Thyroid gland (tissue), 4 donors: ENCODE data around the gene RAET1E. TPM values are rescaled to one million over a fixed set of nuclear protein-coding genes. Genes with fewer than 3 reads are reported as not detected.
"Not testable (repeated sequence)": the region's sequence is repeated elsewhere in the genome, so short reads cannot be mapped to it uniquely, and the experiment has no call there.

Experiments used
- DNase-seq, 2 donors: peaks; one replicate each; pipeline ENCODE4 v3.0.0-alpha.2; 2019
- H3K27ac ChIP-seq, 3 donors: fragments of 200-600 bp; sonication (generic); 1 replicate in 2 of 3; 2 replicates in 1 of 3; pipeline ENCODE4 v1.5.1; 2016 to 2019; ENCODE audit warnings: mild to moderate bottlenecking in 1 of 3, moderate library complexity in 1 of 3
- H3K27me3 ChIP-seq: fragments of 200-600 bp; sonication (generic); one replicate; pipeline ENCODE4 v1.5.1; 2019
- H3K36me3 ChIP-seq, 2 donors: fragments of 200-600 bp; sonication (generic); one replicate each; pipeline ENCODE4 v1.5.1; 2016 to 2019
- H3K4me1 ChIP-seq, 2 donors: fragments of 200-600 bp; sonication (generic); one replicate each; pipeline ENCODE4 v1.5.1; 2017 to 2019
- H3K4me3 ChIP-seq, 3 donors: fragments of 200-600 bp; sonication (generic); replicated peaks in 1 of 3; 1 replicate in 2 of 3; 2 replicates in 1 of 3; pipeline ENCODE4 v1.5.1; 2016; ENCODE audit warnings: mild to moderate bottlenecking in 1 of 3
- H3K9me3 ChIP-seq: fragments of 200-600 bp; sonication (generic); one replicate; pipeline ENCODE4 v1.5.1; 2017
- POLR2A ChIP-seq, 2 donors: fragments of 450-650 bp; IDR thresholded peaks; one replicate each; pipeline ENCODE4 v1.6.1; 2017; ENCODE audit warnings: antibody characterized with exemption in 2 of 2, mild to moderate bottlenecking in 2 of 2, moderate library complexity in 1 of 2
- WGBS, 2 donors: methylation state at CpG; one replicate each; pipeline ENCODE4 v1.1.5; 2017; 5-methylcytosine and 5-hydroxymethylcytosine counted together
- intact Hi-C: fragments of 100-400 bp; cut with DNase I; formaldehyde crosslinking; loops from one replicate; pipeline ENCODE4 v1.15.1; 2023
- total RNA-seq, 4 donors: library from RNA; depleted of rRNA; stranded (reverse); fragments of >200 nt; gene quantifications; one replicate each; pipeline ENCODE4 v1.2.3, GENCODE V29; 2016
- TF ChIP-seq, protein P1 (sequence below), 6 experiments: fragments of 200-600 bp in 3 of 6; fragments of 450-650 bp in 3 of 6; sonication (generic) in 3 of 6; IDR thresholded peaks; one replicate each; pipeline ENCODE4 v1.5.1; 2016 to 2019; ENCODE audit warnings: antibody characterized with exemption in 6 of 6, mild to moderate bottlenecking in 2 of 6, inconsistent platforms in 1 of 6, moderate library complexity in 1 of 6

RAET1E gene
- total RNA-seq, 4 donors from 2014 or later: 1.7 TPM; not detected in 3

DNA sequence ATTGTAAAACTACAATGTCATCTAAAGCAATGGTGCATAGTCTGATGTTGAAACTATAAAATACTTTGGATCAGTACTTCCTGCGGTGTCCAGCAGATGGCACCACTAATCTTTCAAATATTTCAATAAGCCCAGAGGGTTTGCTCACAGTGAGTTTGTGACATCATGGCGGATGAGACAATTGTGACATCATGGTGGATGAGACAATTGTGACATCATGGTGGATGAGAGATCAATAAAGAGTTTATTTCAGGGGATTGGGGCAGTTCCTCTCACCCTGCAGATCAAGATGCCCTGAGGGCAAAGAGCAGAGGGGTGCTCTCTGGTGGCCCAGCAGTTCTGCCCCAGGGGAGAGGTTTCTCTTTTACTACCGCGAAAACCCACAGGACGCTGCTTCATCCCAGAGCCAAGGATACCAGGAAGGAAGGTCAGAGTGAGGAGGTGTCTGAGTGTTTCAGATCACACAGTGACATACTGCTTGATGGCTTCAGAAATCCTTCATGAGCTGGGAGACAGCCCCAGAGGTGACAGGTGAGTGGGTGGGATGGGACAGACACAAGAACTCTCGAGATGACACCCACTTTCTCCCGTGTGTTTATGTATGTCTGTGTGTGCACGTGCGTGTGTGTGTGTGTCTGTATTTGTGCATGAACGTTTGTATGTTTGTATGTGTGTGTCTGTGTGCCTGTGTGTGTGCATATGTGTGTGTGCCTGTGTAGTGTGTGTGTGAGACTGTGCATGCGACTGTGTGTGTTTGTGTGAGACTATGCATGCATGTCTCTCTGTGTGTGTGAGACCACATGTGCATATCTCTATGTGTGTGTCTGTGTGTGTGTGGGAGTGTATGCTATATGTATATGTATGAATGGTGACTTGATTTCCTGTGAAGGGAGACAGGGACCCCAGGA is 36.6 kb upstream of the RAET1E start:
- TF ChIP-seq POLR2A (IDR thresholded peaks at IDR 0.05): no peak
- TF ChIP-seq, protein P1, sequence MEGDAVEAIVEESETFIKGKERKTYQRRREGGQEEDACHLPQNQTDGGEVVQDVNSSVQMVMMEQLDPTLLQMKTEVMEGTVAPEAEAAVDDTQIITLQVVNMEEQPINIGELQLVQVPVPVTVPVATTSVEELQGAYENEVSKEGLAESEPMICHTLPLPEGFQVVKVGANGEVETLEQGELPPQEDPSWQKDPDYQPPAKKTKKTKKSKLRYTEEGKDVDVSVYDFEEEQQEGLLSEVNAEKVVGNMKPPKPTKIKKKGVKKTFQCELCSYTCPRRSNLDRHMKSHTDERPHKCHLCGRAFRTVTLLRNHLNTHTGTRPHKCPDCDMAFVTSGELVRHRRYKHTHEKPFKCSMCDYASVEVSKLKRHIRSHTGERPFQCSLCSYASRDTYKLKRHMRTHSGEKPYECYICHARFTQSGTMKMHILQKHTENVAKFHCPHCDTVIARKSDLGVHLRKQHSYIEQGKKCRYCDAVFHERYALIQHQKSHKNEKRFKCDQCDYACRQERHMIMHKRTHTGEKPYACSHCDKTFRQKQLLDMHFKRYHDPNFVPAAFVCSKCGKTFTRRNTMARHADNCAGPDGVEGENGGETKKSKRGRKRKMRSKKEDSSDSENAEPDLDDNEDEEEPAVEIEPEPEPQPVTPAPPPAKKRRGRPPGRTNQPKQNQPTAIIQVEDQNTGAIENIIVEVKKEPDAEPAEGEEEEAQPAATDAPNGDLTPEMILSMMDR (IDR thresholded peaks at IDR 0.05): peak; percentile 69 to 86 (median 80)
- Histone ChIP-seq H3K4me1 (peaks cover 14% of the 10 kb centered on the region in 2 donors), H3K36me3 (no peaks in the 10 kb centered on the region), H3K27ac (no peak overlapping the region), H3K9me3 (no peaks in the 10 kb centered on the region), H3K27me3 (peaks cover 17% of the 10 kb centered on the region), H3K4me3 (no peak overlapping the region)
- intact Hi-C loops: loop anchor here (2.0 to 5.0 kb wide), 2 partner anchors 82 to 133 kb away; partner anchors contain the start of gene ULBP3
- peak; percentile 63 to 68 for DNase-seq
- 42 to 54% methylated on average over 10 to 11 of the region's 11 CpGs for WGBS, 2 donors

DNA sequence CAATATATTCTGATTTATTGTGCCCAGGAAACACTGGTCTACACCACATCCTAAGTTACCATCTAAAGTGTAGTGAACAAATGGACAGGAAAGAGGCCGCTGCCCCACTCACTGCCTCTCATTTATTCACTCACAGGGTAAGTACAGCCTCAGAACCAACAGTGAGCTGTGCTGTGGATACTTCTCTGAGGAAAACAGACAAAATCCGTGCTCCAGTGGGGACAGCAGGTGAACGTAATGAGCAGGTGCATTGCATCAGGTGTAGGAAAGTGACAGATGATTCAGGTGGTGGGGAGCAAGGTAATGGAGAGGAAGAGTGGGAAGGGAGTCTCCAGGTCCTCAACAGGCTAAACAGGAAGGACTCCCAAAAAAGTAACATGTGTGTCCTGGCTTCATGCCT is 35.5 kb upstream of the RAET1E start:
- Histone ChIP-seq H3K27me3 (peaks cover 7% of the 10 kb centered on the region), H3K4me1 (peaks cover 11 to 15% of the 10 kb centered on the region in 2 donors), H3K4me3 (no peak overlapping the region), H3K27ac (no peak overlapping the region), H3K36me3 (no peaks in the 10 kb centered on the region), H3K9me3 (no peaks in the 10 kb centered on the region)
- TF ChIP-seq, protein P1 (IDR thresholded peaks at IDR 0.05): no peak
- no peak for TF ChIP-seq POLR2A (IDR thresholded peaks at IDR 0.05)
- intact Hi-C loops: no loop called here
- 45 to 49% methylated on average over 3 of the region's 3 CpGs for WGBS, 2 donors
- no peak for DNase-seq

DNA sequence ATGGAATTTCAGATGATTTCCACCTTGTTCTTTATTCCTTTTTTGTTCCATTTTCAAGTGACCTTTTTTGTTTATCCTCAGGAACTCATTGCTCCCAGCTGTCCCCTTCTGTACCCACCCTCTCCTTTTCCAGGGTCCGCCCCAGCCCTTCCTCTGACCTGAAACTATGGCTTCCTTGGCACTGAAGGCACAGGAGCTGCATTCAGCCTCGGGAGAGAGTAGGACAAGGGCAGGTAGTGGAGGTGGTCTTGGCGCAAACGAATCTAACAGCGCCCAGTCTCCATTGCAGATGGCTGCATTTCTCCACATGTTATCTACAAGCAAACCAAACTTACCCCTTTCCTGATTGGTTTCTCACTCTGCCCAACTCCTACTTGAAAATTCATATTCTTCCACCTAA is 35.1 kb upstream of the RAET1E start:
- H3K9me3 ChIP-seq: no peaks in the 10 kb centered on the region
- H3K27me3 ChIP-seq: peaks cover 5% of the 10 kb centered on the region
- no peaks in the 10 kb centered on the region for H3K36me3 ChIP-seq
- intact Hi-C loops: no loop called here
- no peak overlapping the region for H3K4me3 ChIP-seq
- peaks cover 7 to 13% of the 10 kb centered on the region in 2 donors for H3K4me1 ChIP-seq
- TF ChIP-seq POLR2A (IDR thresholded peaks at IDR 0.05): no peak
- TF ChIP-seq, protein P1 (IDR thresholded peaks at IDR 0.05): no peak
- WGBS, 2 donors: 75 to 77% methylated on average over 5 of the region's 5 CpGs
- DNase-seq: no peak
- H3K27ac ChIP-seq: no peak overlapping the region

DNA sequence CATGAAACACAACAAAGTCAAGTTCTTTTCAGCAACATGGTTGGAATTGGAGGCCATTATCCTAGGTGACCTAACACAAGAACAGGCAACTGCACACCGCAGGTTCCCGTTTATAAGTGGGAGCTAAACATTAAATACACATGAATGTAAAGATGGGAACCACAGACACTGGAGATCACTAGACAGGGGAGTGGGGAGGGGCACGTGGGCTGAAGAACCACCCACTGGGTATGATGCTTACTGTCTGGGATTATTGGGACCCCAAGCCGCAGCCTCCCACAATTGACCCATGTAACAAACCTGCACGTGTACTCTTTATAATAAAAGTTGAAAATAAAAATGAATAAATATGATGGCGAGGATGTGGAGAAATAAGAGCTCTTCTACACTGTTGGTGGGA is 33.6 kb upstream of the RAET1E start:
- no peak for TF ChIP-seq POLR2A (IDR thresholded peaks at IDR 0.05)
- TF ChIP-seq, protein P1 (IDR thresholded peaks at IDR 0.05): no peak
- no peak for DNase-seq
- Histone ChIP-seq H3K4me3 (no peak overlapping the region), H3K36me3 (no peaks in the 10 kb centered on the region), H3K27me3 (no peaks in the 10 kb centered on the region), H3K9me3 (no peaks in the 10 kb centered on the region), H3K4me1 (peaks cover 7 to 13% of the 10 kb centered on the region in 2 donors), H3K27ac (no peak overlapping the region)
- intact Hi-C loops: no loop called here
- WGBS, 2 donors: 74 to 86% methylated on average over 6 of the region's 6 CpGs

DNA sequence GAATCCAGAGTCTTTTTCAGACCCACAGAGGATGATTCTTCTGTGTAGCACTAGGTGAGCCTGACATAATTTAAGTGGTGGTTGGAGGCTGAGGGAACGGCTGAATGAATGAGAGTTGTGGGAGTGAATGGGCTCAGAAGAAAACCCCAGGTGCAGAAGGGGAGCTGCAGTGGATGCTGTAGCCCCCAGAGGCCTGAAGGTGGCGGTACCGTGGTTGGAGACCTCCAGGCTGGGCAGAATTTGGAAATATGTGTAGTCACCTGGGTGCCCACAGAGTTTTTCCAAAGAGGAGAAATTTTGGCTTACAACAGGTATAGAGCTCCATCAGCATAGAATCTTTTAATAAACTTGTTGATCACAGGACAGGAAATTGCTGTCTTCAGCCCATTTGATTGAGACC is 31.5 kb upstream of the RAET1E start:
- TF ChIP-seq, protein P1 (IDR thresholded peaks at IDR 0.05): peak in 1 of 6 experiments; percentile 27
- TF ChIP-seq POLR2A (IDR thresholded peaks at IDR 0.05): no peak
- no peaks in the 10 kb centered on the region for H3K36me3 ChIP-seq
- no peaks in the 10 kb centered on the region for H3K9me3 ChIP-seq
- no peak overlapping the region for H3K4me3 ChIP-seq
- no peaks in the 10 kb centered on the region for H3K27me3 ChIP-seq
- peak; percentile 14 to 19 for DNase-seq
- H3K27ac ChIP-seq: peak overlapping the region in 1 of 3 donors; percentile 4
- H3K4me1 ChIP-seq: peaks cover 13 to 19% of the 10 kb centered on the region in 2 donors
- WGBS, 2 donors: 12 to 15% methylated on average over 3 of the region's 3 CpGs
- intact Hi-C loops: no loop called here

DNA sequence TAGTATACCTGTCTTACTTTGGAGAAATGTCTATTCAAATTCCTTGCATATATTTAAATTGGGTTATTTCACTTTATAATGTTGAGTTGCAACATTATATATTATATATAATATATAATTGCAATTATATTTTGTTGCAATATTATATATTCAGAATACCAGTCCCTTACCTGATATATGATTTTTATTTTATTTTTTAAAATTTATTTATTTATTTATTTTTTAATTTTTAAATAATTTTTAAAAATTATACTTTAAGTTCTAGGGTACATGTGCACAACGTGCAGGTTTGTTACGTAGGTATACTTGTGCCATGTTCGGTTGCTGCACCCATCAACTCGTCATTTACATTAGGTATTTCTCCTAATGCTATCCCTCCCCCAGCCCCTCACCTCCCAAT is 29.1 kb upstream of the RAET1E start:
- peaks cover 17 to 32% of the 10 kb centered on the region in 2 donors for H3K4me1 ChIP-seq
- intact Hi-C loops, H3K4me3 ChIP-seq, DNase-seq, H3K27ac ChIP-seq, H3K9me3 ChIP-seq, H3K27me3 ChIP-seq, H3K36me3 ChIP-seq: not testable (repeated sequence)
- WGBS, 2 donors: 83 to 87% methylated on average over 4 of the region's 4 CpGs
